ENCODE data around the gene PDSS2. TPM values are rescaled to one million over a fixed set of nuclear protein-coding genes. Genes with fewer than 3 reads are reported as not detected.
"Not testable (repeated sequence)": the region's sequence is repeated elsewhere in the genome, so short reads cannot be mapped to it uniquely, and the experiment has no call there.

PDSS2 gene
- total RNA-seq, 4 donors from 2014 or later = 2.3 to 16.9 (median 10.7) TPM

- no peak for TF ChIP-seq CTCF (IDR thresholded peaks at IDR 0.05)
- TF ChIP-seq POLR2A (IDR thresholded peaks at IDR 0.05) = no peak
- Histone ChIP-seq H3K27ac (peak overlapping the region in 1 of 2 donors; percentile 5), H3K27me3 (no peaks in the 10 kb centered on the region), H3K4me1 (peaks cover 0 to 5% of the 10 kb centered on the region in 2 donors), H3K9me3 (no peaks in the 10 kb centered on the region), H3K4me3 (no peak overlapping the region), H3K36me3 (no peaks in the 10 kb centered on the region)
- no peak for DNase-seq
- intact Hi-C loops (cut with DNase I; ENCODE audit: low total_unique reads) = no loop called here
These were observed 23.6 kb downstream of the PDSS2 start for GRCh38 chr6:107435798-107436197.

- no peaks in the 10 kb centered on the region for H3K27me3 ChIP-seq
- intact Hi-C loops (cut with DNase I; ENCODE audit: low total_unique reads) = no loop called here
These were observed 24.6 kb downstream of the PDSS2 start for GRCh38 chr6:107434812-107435211.

GRCh38 chr6:107425951-107426350 lies 33.4 kb downstream of the PDSS2 start:
- H3K36me3 ChIP-seq; H3K9me3 ChIP-seq; H3K27ac ChIP-seq; intact Hi-C loops (cut with DNase I; ENCODE audit: low total_unique reads); H3K27me3 ChIP-seq; H3K4me1 ChIP-seq; H3K4me3 ChIP-seq; DNase-seq: not testable (repeated sequence)

More at GRCh38 chr6:107434812-107435211, 24.6 kb downstream of the PDSS2 start:
- Histone ChIP-seq H3K27ac (no peak overlapping the region), H3K36me3 (no peaks in the 10 kb centered on the region), H3K4me1 (peaks cover 0 to 5% of the 10 kb centered on the region in 2 donors), H3K4me3 (no peak overlapping the region), H3K9me3 (no peaks in the 10 kb centered on the region)
- no peak for TF ChIP-seq CTCF (IDR thresholded peaks at IDR 0.05)
- no peak for TF ChIP-seq POLR2A (IDR thresholded peaks at IDR 0.05)
- no peak for DNase-seq

GRCh38 chr6:107423474-107423990 lies 35.8 kb downstream of the PDSS2 start:
- Histone ChIP-seq H3K27ac (peak overlapping the region in 1 of 2 donors; percentile 5), H3K9me3 (no peaks in the 10 kb centered on the region), H3K4me1 (no peaks in the 10 kb centered on the region), H3K27me3 (no peaks in the 10 kb centered on the region), H3K36me3 (no peaks in the 10 kb centered on the region), H3K4me3 (no peak overlapping the region)
- intact Hi-C loops (cut with DNase I; ENCODE audit: low total_unique reads) = no loop called here
- no peak for TF ChIP-seq CTCF (IDR thresholded peaks at IDR 0.05)
- DNase-seq = no peak

- no peaks in the 10 kb centered on the region for H3K36me3 ChIP-seq
- no peaks in the 10 kb centered on the region for H3K9me3 ChIP-seq
- H3K4me3 ChIP-seq = no peak overlapping the region
- TF ChIP-seq POLR2A (IDR thresholded peaks at IDR 0.05) (no peak), CTCF (IDR thresholded peaks at IDR 0.05) (no peak)
- intact Hi-C loops (cut with DNase I; ENCODE audit: low total_unique reads) = no loop called here
- H3K27me3 ChIP-seq = no peaks in the 10 kb centered on the region
- no peaks in the 10 kb centered on the region for H3K4me1 ChIP-seq
- H3K27ac ChIP-seq = no peak overlapping the region
- DNase-seq = no peak
These were observed 37.6 kb downstream of the PDSS2 start for GRCh38 chr6:107421696-107422256.

- no peak overlapping the region for H3K4me3 ChIP-seq
- intact Hi-C loops (cut with DNase I; ENCODE audit: low total_unique reads) = no loop called here
- no peaks in the 10 kb centered on the region for H3K27me3 ChIP-seq
- no peaks in the 10 kb centered on the region for H3K9me3 ChIP-seq
- no peak overlapping the region for H3K27ac ChIP-seq
- no peaks in the 10 kb centered on the region for H3K4me1 ChIP-seq
- no peak for DNase-seq
- H3K36me3 ChIP-seq = no peaks in the 10 kb centered on the region
- TF ChIP-seq CTCF (IDR thresholded peaks at IDR 0.05) (no peak), POLR2A (IDR thresholded peaks at IDR 0.05) (no peak)
These were observed 39.6 kb downstream of the PDSS2 start for GRCh38 chr6:107419733-107420132.
